ENCODE data around the gene GLDN. TPM values are rescaled to one million over a fixed set of nuclear protein-coding genes. Genes with fewer than 3 reads are reported as not detected.
"Not testable (repeated sequence)": the region's sequence is repeated elsewhere in the genome, so short reads cannot be mapped to it uniquely, and the experiment has no call there.

The GLDN gene
- total RNA-seq, 4 donors from 2014 or later = 0.44 to 4.7 (median 0.75) TPM

- Histone ChIP-seq H3K36me3 (no peaks in the 10 kb centered on the region), H3K4me3 (no peak overlapping the region), H3K4me1 (no peaks in the 10 kb centered on the region), H3K27ac (no peak overlapping the region), H3K9me3 (no peaks in the 10 kb centered on the region), H3K27me3 (no peaks in the 10 kb centered on the region)
- ATAC-seq (no peak), DNase-seq (no peak)
- intact Hi-C loops (cut with DNase I; ENCODE audit: low total_unique reads) = no loop called here
- in situ Hi-C loops (cut with MboI; ENCODE audit: low sequenced_read_pairs in 4 of 4) = no loop called here
- TF ChIP-seq CTCF (IDR thresholded peaks at IDR 0.05 in 4 of 5, conservative IDR thresholded peaks at IDR 0.05 in 1 of 5) (no peak), POLR2A (IDR thresholded peaks at IDR 0.05) (no peak)
Observed at GRCh38 chr15:51403946-51404695, 62.7 kb downstream of the GLDN start.

GRCh38 chr15:51405693-51406523 is 64.5 kb downstream of the GLDN start:
- Histone ChIP-seq H3K4me3 (no peak overlapping the region), H3K27ac (no peak overlapping the region), H3K9me3 (no peaks in the 10 kb centered on the region), H3K36me3 (no peaks in the 10 kb centered on the region), H3K27me3 (no peaks in the 10 kb centered on the region), H3K4me1 (no peaks in the 10 kb centered on the region)
- ATAC-seq (no peak), DNase-seq (no peak)
- in situ Hi-C loops (cut with MboI; ENCODE audit: low sequenced_read_pairs in 4 of 4) (no loop called here), intact Hi-C loops (cut with DNase I; ENCODE audit: low total_unique reads) (no loop called here)
- no peak for TF ChIP-seq POLR2A (IDR thresholded peaks at IDR 0.05)
- TF ChIP-seq CTCF (IDR thresholded peaks at IDR 0.05 in 4 of 5, conservative IDR thresholded peaks at IDR 0.05 in 1 of 5) = no peak

- Histone ChIP-seq H3K27me3 (no peaks in the 10 kb centered on the region), H3K4me3 (no peak overlapping the region), H3K36me3 (no peaks in the 10 kb centered on the region), H3K27ac (no peak overlapping the region), H3K9me3 (no peaks in the 10 kb centered on the region), H3K4me1 (no peaks in the 10 kb centered on the region)
- DNase-seq (no peak), ATAC-seq (no peak)
- intact Hi-C loops (cut with DNase I; ENCODE audit: low total_unique reads) (no loop called here), in situ Hi-C loops (cut with MboI; ENCODE audit: low sequenced_read_pairs in 4 of 4) (no loop called here)
- TF ChIP-seq POLR2A (IDR thresholded peaks at IDR 0.05) = no peak
- no peak for TF ChIP-seq CTCF (IDR thresholded peaks at IDR 0.05 in 4 of 5, conservative IDR thresholded peaks at IDR 0.05 in 1 of 5)
Observed at GRCh38 chr15:51414256-51414860, 72.9 kb downstream of the GLDN start.

- intact Hi-C loops (cut with DNase I; ENCODE audit: low total_unique reads) = no loop called here
- no peaks in the 10 kb centered on the region for H3K27me3 ChIP-seq
- no peak for TF ChIP-seq CTCF (IDR thresholded peaks at IDR 0.05 in 4 of 5, conservative IDR thresholded peaks at IDR 0.05 in 1 of 5)
- TF ChIP-seq POLR2A (IDR thresholded peaks at IDR 0.05) = no peak
- no peaks in the 10 kb centered on the region for H3K9me3 ChIP-seq
- no peak overlapping the region for H3K27ac ChIP-seq
- ATAC-seq (no peak), DNase-seq (no peak)
- no peaks in the 10 kb centered on the region for H3K36me3 ChIP-seq
- in situ Hi-C loops (cut with MboI; ENCODE audit: low sequenced_read_pairs in 4 of 4) = no loop called here
- no peaks in the 10 kb centered on the region for H3K4me1 ChIP-seq
- no peak overlapping the region for H3K4me3 ChIP-seq
Observed at GRCh38 chr15:51416129-51416528, 74.7 kb downstream of the GLDN start.

GRCh38 chr15:51423040-51423439 is 81.6 kb downstream of the GLDN start:
- H3K9me3 ChIP-seq; H3K36me3 ChIP-seq; H3K4me3 ChIP-seq; H3K4me1 ChIP-seq; intact Hi-C loops (cut with DNase I; ENCODE audit: low total_unique reads); DNase-seq; ATAC-seq; H3K27me3 ChIP-seq; H3K27ac ChIP-seq; in situ Hi-C loops (cut with MboI; ENCODE audit: low sequenced_read_pairs in 4 of 4): not testable (repeated sequence)
